Myocyte (in vitro differentiated cells): ENCODE data around the gene NUTM2E. TPM values are rescaled to one million over a fixed set of nuclear protein-coding genes. Genes with fewer than 3 reads are reported as not detected.
A peak's percentile ranks its signal among the peaks of the same experiment; 100 is the strongest.
"Not testable (repeated sequence)": the region's sequence is repeated elsewhere in the genome, so short reads cannot be mapped to it uniquely, and the experiment has no call there.

Source experiments
- DNase-seq: peaks from one replicate; pipeline ENCODE4 v3.0.0-alpha.2; 2012; ENCODE audit warnings: low read depth
- polyA plus RNA-seq: library from polyadenylated mRNA; unstranded; fragments of >200 nt; gene quantifications from one replicate; pipeline ENCODE4 v1.2.1, GENCODE V29; 2012; ENCODE audit warnings: missing spikeins
- total RNA-seq: library from RNA; depleted of rRNA; stranded (reverse); fragments of >200 nt; gene quantifications from 2 replicates; pipeline ENCODE4 v1.2.3, GENCODE V29; 2014

The NUTM2E gene, protein sequence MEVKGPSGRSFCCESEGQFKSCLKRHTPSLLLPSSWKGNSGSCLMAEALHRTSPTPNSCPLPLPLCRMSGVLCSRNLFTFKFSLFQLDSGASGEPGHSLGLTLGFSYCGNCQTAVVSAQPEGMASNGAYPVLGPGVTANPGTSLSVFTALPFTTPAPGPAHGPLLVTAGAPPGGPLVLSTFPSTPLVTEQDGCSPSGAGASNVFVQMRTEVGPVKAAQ (N-terminal part only)
- total RNA-seq: 0.21 TPM in 1 of 2 replicates, not detected in the other
- polyA plus RNA-seq: 0.09 TPM

DNA sequence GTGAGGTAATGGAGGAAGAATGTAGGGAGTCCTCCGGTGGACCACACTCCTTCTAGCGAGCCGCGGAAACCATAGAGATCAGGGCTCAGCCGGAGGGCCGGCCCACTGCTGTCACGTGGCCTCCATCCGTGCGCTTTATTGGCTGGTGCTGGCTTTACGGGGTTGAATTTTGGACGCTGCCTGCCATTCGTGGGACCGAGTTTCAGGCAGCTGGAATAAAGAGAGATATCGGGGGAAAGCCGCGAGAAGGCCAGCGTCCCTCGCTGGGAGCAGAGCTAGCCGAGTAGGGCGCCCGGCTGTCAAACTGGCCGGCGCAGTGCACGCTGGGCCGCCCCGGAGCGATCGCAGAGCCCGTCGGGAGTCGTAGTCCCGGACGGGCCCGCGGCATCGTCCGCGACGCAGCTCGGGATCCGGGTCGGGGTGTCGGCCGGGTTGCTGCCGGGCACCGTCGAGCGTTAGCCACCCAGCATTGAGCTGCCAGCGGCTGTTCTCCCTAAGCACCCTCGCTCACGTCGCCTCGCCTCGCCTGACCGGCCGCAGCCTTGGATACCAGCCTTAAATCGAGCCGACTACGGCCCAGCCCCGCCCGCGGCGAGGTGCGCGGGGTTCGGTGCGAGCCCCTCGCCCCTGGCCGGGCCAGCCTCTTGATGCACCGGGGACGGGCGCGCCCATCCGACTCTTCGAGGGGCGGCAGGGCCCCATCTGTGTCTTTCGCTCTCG is at the start of gene NUTM2E:
Gene NUTM2E (plus strand): TSS at position 244 of the 720 bp plus-strand sequence. CDS start 15,002 bp downstream, outside the sequence.
- peak; percentile 76 for DNase-seq

DNA sequence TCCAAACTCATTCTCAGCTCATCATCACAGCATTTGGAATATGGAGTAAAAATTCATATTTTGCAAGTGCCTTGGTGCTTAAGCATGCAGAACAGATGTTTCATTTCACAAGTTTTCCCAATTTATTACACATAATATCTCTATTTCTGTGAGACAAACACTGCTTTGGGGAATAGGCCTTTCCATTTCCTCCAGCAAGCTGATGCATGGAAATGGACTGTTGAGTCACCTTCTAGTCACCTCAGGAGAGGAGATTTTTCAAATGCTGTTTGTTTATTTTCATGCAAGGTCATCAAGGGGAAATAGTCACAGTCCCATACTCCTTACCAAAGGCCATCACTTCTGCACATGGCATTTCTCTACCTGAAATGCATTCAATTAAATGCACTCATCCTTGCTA is 48.5 kb upstream of the NUTM2E start:
- not testable (repeated sequence) for DNase-seq

DNA sequence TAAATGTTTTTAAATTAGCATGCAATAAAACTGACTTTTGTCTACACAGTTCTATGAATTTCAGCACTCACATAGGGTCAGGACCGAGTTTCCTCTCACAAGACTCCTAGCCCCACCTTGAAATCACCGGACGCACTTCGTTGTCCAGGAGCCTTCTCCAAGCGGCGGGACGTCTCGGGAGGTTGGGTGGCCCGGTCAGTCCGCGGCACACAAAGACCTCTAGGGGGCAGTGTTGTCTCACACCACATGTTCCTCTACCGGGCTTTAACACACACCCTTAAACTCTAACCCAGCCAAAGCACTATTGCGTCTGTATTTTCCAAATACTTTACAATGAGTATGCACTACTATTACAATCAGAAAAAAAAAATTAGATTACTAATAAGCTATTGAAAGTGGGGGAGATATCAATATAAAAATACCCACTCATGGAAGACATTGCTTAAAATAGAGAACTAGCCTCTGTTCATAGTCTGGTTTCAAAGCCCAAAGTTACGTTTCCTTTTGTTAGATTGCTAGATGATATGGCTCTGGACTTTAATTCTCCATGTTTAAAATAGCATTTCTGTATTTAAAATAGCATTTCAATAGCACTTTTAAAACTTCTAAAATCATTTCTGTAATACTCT is 47.1 kb upstream of the NUTM2E start:
- DNase-seq: peak; percentile 77

DNA sequence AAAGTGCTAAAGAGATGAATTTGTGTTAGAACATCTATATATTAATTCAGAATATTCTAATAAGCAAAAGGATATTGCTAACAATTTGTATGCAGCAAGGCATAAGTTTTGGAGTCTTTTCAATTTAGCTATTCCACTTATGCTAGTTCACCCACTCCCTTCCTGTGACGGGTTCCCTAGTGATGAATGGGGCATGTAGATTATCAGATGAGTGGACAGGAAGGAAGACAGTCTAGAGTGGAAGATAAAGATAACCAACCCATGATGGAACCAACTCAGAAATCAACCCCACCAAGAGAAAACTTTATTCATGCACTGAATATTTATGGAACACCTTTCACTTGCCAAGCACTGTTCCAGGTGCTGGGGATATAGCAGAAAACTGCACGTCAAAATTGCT is 46.5 kb upstream of the NUTM2E start:
- DNase-seq: not testable (repeated sequence)

DNA sequence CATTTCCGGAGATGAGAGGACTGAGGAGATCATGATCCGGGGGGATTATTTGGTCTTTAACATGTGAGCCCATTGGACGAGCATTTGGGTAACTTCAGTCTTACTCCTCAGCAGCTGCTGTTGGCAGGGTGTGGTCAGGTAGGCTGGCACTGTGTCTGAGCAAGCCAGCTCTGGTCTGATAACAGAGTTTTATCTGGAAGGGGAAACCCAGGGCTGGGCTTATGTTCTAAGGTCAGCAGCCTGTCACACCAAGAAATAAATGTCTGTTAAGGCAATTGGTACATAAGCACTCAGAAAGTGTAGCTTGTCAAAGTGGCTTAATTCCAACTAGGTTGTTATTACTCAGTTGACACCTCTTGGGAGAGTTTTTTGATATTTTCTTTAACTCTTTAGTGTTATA is 45.0 kb upstream of the NUTM2E start:
- DNase-seq: not testable (repeated sequence)

DNA sequence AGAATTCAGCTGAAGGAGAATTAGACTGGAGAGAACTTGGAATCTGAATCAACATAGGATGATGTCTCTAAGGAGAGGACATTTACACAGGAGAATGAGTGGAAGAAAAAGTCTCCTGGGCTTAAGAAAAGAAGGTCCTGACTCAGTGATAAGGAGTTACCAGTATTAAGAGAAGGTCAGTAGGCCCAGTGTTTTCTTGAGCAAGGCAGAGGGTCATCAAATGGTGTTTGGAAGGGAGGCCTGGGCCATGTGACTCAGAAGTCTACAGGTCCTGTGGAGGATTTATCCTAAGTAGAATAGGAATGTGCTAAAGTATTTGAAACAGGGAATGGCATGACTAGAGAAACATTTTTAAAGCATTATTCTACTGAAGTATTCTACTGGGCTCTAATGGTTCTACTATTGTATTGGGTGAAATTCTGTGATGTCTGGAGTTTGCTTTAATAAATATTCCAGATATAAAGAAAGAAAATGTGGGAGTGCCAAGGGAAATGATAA is 39.0 kb upstream of the NUTM2E start:
- not testable (repeated sequence) for DNase-seq

DNA sequence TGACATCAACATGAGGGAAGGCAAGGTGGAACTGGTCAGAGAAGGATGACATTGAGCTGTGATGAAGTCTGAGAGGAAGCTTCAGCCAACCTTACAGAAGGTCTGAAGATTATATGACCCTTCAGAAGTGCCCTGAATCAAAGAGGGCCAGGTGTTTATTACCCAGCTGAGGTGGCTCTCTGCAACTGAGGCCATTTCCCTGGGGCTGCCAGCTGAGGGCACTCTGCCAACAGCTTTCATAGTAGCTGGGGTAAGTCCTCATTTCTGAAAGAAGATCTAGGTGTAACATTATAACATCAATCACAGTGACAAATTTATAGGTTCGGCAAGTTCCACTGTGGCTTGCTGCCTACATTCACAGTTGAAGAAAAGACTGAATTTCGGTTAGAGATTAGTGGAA is 37.2 kb upstream of the NUTM2E start:
- DNase-seq: not testable (repeated sequence)

DNA sequence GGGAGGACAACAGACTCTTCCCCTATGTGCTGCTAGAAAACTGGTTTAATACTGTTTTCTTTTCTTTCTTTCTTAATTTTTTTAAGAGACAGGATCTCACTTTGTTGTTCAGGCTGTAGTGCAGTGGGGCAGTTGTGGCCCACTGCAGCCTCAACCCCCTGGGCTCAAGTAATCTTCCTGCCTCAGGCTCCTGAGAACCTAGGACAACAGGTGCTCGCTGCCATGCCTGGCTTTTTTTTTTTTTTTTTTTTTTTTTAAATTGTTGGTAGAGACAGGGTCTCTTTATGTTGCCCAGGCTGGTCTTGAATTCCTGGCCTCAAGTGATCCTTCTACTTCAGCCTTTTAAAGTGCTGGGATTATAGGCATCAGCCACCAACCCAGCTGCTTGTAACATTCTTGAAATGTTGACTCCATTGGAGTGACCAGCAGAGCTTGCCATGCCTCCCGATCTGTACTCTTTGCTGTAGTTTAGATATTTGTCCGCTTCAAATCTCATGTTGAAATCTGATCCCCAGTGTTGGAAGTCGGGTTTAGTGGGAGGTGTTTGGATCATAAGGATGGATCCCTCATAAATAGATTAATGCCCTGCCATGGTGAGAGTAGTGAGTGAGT is 34.5 kb upstream of the NUTM2E start:
- peak; percentile 40 for DNase-seq

DNA sequence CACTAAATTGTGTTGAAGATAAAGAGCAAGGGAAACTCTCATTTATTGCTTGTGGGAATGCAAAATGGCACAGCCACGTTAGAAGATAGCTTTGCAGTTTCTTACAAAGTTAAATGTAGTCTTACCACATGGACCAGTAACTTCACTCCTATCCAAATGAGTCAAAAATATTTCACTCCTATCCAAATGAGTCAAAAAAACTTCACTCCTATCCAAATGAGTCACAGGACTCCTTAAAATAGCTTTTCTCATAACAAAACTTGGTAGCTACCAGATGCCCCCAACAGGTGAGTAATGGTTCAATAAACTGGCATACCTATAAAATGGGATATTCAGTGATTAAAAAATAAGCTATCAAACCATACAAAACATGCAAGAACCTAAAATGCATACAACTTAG is 27.2 kb upstream of the NUTM2E start:
- not testable (repeated sequence) for DNase-seq

DNA sequence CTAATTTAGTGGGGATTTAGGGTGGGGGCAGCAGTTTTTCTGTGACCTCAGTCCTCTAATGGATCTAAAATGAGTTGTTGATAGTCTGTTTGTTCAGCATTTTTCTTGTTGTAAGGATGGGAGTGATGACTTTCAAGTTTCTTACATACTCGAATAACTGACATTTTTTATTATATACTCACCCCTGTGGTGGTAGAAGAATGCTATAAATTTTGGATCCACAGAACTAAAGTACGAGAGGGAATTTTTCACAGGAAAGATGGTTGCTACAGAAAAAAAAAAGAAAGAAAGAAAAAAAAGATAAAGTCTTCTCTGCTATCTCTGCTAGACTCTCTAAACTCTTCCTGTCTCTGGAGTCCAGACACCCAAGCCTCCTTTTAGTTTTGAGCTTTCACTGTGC is 20.7 kb upstream of the NUTM2E start:
- DNase-seq: not testable (repeated sequence)

DNA sequence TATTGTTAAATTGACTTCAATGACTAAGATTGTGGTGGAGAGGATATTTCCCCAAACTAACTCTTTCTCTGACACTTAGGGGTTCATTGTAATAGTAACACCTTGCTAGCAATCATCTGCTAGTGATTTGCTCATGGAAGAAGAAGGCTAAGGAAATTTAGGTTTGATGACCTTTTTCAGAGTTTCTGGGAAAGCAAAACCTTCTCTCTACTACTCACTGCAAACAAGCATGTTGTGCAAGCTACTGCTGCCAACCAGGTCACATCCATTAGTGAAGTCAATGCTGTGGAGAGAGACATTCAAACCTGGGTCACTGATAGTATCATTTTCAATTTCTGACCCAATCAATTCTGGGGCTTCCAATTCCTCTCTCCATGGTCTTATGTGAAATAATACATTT is 14.6 kb upstream of the NUTM2E start:
- DNase-seq: not testable (repeated sequence)

DNA sequence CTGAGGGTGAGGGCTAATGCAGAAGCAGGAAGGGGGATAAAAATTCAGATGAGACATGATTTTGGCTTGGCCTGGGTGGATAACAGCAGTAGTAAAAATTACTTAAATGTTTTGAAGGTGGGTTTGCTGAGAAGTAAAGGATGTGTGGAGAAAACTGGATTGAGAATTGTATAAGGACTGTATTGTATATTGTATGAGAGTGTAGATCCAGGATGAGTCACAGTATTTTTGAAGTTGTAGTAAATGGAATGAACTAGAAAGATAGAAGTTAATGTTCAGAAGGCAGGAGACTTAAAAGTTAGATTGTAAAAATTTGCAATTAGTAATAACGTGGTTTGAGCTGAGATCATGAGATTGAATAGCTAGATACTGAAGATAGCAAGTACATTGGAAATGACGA is 10.2 kb upstream of the NUTM2E start:
- not testable (repeated sequence) for DNase-seq

DNA sequence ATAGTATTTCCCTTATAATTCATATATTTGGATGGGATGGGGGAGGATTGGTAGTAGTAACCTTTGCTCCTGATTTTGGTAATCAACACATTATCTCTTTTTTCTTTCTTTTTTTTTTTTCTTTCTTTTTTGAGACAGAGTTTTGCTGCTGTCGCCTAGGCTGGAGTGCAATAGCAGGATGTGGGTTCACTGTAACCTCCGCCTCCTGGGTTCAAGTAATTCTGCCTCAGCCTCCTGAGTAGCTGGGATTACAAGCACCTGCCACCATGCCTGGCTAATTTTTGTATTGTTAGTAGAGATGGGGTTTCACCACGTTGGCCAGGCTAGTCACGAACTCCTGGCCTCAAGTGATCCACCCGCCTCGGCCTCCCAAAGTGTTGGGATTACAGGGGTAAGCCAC is 3.2 kb upstream of the NUTM2E start:
- DNase-seq: not testable (repeated sequence)

DNA sequence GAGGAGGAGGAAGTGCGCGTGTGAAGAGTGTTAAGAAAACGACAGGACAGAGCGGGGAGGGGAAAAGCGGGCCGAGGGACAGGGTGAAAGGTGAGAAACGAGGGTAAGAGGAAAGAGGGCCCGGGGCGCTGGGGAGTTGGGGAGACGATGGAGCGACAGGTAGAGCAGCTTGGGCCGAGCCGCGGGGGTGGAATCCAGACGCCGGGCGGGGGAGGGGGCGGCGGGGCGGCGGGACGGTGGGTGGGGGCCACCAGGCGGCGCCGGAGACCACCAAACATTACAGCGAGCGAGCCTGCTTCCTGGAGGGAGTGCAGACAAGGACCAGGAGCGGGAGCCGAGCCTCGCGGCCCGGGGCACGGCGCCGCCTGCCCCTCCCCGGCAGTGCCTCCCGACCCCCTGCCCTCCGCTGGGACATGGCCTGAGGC is 940 bp upstream of the NUTM2E start:
- DNase-seq: not testable (repeated sequence)

DNA sequence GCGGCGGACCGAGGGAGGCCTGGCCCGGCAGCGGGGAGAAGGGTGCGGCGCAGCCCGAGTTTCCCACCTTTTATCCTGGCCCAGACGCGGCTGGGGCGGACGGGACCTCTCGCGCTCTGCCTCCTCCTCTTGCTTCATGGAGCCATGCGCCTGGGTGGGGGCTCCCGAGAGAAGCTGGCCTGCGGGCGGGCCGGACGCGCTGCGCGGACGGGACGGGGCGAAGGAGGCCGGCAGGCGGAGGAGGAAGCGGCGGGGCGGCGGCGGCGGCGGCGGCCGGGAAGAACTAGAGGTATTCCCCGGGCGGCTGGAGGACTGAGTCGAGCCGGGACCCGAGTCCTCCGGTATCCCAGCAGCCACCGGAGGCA is 426 bp upstream of the NUTM2E start:
- DNase-seq: peak; percentile 5

DNA sequence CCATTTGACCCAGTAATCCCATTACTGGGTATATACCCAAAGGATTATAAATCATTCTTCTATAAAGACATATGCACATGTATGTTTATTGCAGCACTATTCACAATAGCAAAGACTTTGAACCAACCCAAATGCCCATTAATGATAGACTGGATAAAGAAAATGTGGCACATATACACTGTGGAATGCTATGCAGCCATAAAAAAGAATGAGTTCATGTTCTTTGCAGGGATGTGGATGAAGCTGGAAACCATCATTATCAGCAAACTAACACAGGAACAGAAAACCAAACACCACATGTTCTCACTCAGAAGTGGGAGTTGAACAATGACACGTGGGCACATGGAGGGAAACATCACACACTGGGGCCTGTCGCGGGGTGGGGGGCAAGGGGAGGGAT is 7.3 kb downstream of the NUTM2E start:
- DNase-seq: not testable (repeated sequence)

DNA sequence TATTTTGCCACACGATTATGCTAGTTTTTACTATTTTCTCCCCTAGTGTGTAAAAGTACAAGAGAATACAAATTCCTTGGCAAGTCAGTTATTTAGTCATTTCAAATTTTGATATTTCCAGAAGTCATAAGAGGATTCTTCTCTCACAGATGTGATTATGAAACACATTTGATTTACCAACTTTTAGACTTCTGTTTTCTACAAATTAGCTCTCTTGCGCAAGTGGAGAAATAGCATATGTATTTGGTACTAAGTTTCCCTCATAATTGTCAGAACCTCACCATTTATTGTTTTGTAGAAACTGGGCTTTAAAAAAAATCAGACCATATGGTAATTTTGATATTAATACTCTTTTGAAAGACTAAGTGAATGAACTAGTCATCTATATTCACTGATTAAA is 9.4 kb downstream of the NUTM2E start:
- not testable (repeated sequence) for DNase-seq

DNA sequence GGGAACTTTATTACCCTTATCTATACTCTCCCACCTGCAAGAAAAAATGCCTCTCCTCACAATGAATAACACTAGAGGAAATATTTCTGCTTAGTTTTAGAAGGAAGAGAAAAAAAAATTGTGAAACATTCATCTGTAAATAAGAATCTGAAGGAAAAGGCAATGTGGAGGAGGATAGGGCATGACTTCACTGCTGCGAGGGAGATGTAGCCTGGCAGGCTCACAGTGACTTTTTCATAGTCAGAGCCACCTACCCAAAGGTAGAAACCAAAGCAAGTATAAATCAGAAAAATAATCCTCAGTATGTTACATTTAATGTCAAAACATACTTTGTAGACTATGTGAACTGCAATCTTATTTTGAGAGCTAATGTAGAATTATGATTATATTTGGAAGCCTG is 10.4 kb downstream of the NUTM2E start:
- DNase-seq: not testable (repeated sequence)

DNA sequence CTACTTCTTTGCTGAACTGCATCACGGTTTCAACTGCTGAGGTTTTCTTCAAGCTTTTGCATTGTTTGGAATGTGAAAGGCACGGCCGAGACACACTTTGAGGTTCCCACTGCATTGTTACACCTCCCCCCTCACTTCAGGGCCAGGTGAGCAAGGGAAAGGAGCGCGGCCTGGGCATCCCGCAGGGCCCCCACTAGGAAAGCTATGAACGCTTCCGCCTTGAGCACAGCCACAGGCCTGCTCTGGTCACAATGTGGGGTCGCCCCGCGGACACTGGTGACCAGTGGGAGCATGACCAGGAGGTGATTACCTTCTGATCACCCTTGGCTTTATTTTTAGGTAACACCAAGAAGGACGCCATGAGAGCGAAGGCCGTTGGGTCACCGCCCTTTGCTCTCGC is 11.9 kb downstream of the NUTM2E start:
- not testable (repeated sequence) for DNase-seq

DNA sequence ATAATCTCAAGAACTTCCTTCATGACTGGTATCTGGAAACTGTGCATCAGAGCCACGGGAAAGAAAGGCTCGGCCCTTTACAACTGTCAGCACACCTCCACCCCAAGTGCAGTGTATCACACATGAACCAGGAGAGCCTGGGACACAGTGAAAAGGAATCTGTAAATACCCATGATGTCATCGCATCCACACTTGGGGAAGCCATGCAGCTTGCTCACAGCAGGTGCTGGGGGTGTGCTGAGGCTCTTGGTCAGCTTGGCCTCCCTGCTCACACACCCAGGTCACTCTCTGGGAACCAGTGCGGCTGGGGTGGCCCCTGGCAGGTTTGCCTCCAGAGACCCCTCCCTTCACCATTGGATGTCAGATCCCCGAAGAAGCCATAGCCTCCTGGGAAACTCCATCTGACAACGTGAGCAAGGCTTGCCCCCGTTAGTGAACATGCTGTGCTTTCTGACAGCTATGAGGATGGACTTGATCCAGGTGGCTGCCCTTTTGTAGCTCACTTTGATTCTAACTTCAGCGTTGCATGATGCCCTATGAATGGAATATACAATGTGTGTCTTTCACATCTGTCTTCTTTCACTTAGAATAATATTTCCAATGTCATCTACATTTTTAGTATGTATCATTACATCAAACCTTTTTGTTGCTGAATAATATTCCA is 26.8 kb downstream of the NUTM2E start:
- not testable (repeated sequence) for DNase-seq

DNA sequence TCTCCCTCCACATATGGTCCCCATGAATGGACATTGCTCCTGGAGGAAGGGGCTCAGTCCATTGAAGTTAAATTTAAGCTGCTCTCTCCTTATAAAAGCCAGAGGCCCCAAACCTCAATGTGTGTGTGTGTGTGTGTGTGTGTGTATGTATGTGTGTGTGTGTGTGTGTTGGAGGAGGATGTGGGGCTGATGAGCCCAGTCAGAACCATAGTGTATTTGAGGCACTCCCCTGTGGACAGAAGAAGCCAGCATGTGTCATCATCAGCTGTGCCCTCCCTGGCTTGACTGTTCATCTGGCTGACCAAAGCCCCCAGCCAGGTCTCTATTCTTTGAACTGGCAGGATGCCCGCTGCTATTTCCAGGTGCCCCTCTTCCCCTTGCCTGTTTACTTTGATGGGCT is 35.7 kb downstream of the NUTM2E start:
- peak; percentile 75 for DNase-seq
